HFF-Myc (cell line): ENCODE measurements around the gene EPO.

Source experiments
- DNase-seq: peaks from one replicate; pipeline ENCODE4 v3.0.0-alpha.2; 2011; ENCODE audit warnings: low read depth; ENCODE audit errors: extremely low read depth
- H3K4me3 ChIP-seq: replicated peaks from 2 replicates; pipeline ENCODE4 v1.5.1; 2011; ENCODE audit warnings: low read depth, mild to moderate bottlenecking, control low read depth, low read length
- CTCF ChIP-seq: IDR thresholded peaks from 2 replicates; pipeline ENCODE4 v1.5.1; 2012; ENCODE audit warnings: mild to moderate bottlenecking, low read depth, low read length, control low read depth; ENCODE audit errors: missing control alignments

The EPO gene

GRCh38 chr7:100683659-100684533, 36.4 kb upstream of the EPO start:
- no peak for TF ChIP-seq CTCF
- no peak overlapping the region for H3K4me3 ChIP-seq
- no peak for DNase-seq

- H3K4me3 ChIP-seq = no peak overlapping the region
- DNase-seq = no peak
- TF ChIP-seq CTCF = no peak
Measured at GRCh38 chr7:100684534-100685042, 35.7 kb upstream of the EPO start.

GRCh38 chr7:100685049-100685605, 35.1 kb upstream of the EPO start:
- H3K4me3 ChIP-seq = no peak overlapping the region
- DNase-seq = no peak
- no peak for TF ChIP-seq CTCF

GRCh38 chr7:100685631-100686145, 34.6 kb upstream of the EPO start:
- no peak overlapping the region for H3K4me3 ChIP-seq
- DNase-seq = no peak
- TF ChIP-seq CTCF = no peak

- no peak for TF ChIP-seq CTCF
- H3K4me3 ChIP-seq = no peak overlapping the region
- no peak for DNase-seq
Measured at GRCh38 chr7:100686201-100686821, 34.0 kb upstream of the EPO start.

- H3K4me3 ChIP-seq = no peak overlapping the region
- no peak for TF ChIP-seq CTCF
- no peak for DNase-seq
Measured at GRCh38 chr7:100686822-100687211, 33.5 kb upstream of the EPO start.
